Adrenal gland (tissue), 5 donors: ENCODE results near the gene MEGF11.

Experiments
- CTCF ChIP-seq, 6 experiments: fragments of 450-650 bp in 4 of 6; fragments of 200-600 bp in 2 of 6; sonication (generic) in 1 of 6; IDR thresholded peaks; 1 replicate in 5 of 6; 2 replicates in 1 of 6; pipeline versions ENCODE4 v1.5.1 to v1.8.0; 2016 to 2021; ENCODE audit warnings: antibody characterized with exemption in 6 of 6, mild to moderate bottlenecking in 2 of 6, moderate library complexity in 1 of 6
- POLR2A ChIP-seq, 2 donors: fragments of 450-650 bp; IDR thresholded peaks; one replicate each; pipeline ENCODE4 v1.6.1; 2017; ENCODE audit warnings: antibody characterized with exemption in 2 of 2, mild to moderate bottlenecking in 2 of 2, moderate library complexity in 1 of 2
- donor health status: DM: no; HTN: no; CAD: no.

GRCh38 chr15:65863106-65863505 is 390.4 kb downstream of the MEGF11 start:
- TF ChIP-seq POLR2A (IDR thresholded peaks at IDR 0.05), result no peak
- TF ChIP-seq CTCF (IDR thresholded peaks at IDR 0.05), result no peak
